Measurements from ENCODE around the gene RPS3. TPM values are rescaled to one million over a fixed set of nuclear protein-coding genes. Genes with fewer than 3 reads are reported as not detected.
"Not testable (repeated sequence)": the region's sequence is repeated elsewhere in the genome, so short reads cannot be mapped to it uniquely, and the experiment has no call there.

Gene RPS3
- polyA plus RNA-seq (ENCODE audit: insufficient read length in 3 of 3), result 1,000 to 10,000 TPM; 2,692 to 2,738 (median 2,717) TPM

GRCh38 chr11:75399344-75400145 lies at the start of gene RPS3:
Gene RPS3, plus strand, starts transcription at chr11:75399518. Its CDS starts 30 bp downstream, at chr11:75399548.
- peak; percentile 73 to 87 (median 84) for DNase-seq (ENCODE audit: low read depth in 3 of 3, low spot score in 2 of 3)

GRCh38 chr11:75349521-75350116 lies 49.7 kb upstream of the RPS3 start:
- no peak for DNase-seq (ENCODE audit: low read depth in 3 of 3, low spot score in 2 of 3)

GRCh38 chr11:75350122-75350742 lies 49.1 kb upstream of the RPS3 start:
- DNase-seq (ENCODE audit: low read depth in 3 of 3, low spot score in 2 of 3), result no peak

GRCh38 chr11:75350743-75351540 lies 48.4 kb upstream of the RPS3 start:
- no peak for DNase-seq (ENCODE audit: low read depth in 3 of 3, low spot score in 2 of 3)

- DNase-seq (ENCODE audit: low read depth in 3 of 3, low spot score in 2 of 3), result no peak
These were observed 47.9 kb upstream of the RPS3 start, which contains the start of gene ARRB1 for GRCh38 chr11:75351541-75351790. Gene ARRB1, minus strand, starts transcription at chr11:75351661. Its CDS starts 54 bp downstream, at chr11:75351607.

- DNase-seq (ENCODE audit: low read depth in 3 of 3, low spot score in 2 of 3), result no peak
These were observed 47.3 kb upstream of the RPS3 start for GRCh38 chr11:75351791-75352587.

- DNase-seq (ENCODE audit: low read depth in 3 of 3, low spot score in 2 of 3), result no peak
These were observed 46.6 kb upstream of the RPS3 start for GRCh38 chr11:75352588-75353206.

GRCh38 chr11:75355051-75355450 lies 44.3 kb upstream of the RPS3 start:
- no peak for DNase-seq (ENCODE audit: low read depth in 3 of 3, low spot score in 2 of 3)

- no peak for DNase-seq (ENCODE audit: low read depth in 3 of 3, low spot score in 2 of 3)
These were observed 42.7 kb upstream of the RPS3 start for GRCh38 chr11:75356613-75357012.

GRCh38 chr11:75362285-75362684 lies 37.0 kb upstream of the RPS3 start:
- DNase-seq (ENCODE audit: low read depth in 3 of 3, low spot score in 2 of 3), result not testable (repeated sequence)

GRCh38 chr11:75365711-75366181 lies 33.6 kb upstream of the RPS3 start:
- DNase-seq (ENCODE audit: low read depth in 3 of 3, low spot score in 2 of 3), result no peak

GRCh38 chr11:75366826-75367225 lies 32.5 kb upstream of the RPS3 start:
- not testable (repeated sequence) for DNase-seq (ENCODE audit: low read depth in 3 of 3, low spot score in 2 of 3)

- no peak for DNase-seq (ENCODE audit: low read depth in 3 of 3, low spot score in 2 of 3)
These were observed 29.6 kb upstream of the RPS3 start for GRCh38 chr11:75369560-75370255.

GRCh38 chr11:75371949-75372876 lies 27.1 kb upstream of the RPS3 start:
- no peak for DNase-seq (ENCODE audit: low read depth in 3 of 3, low spot score in 2 of 3)

- DNase-seq (ENCODE audit: low read depth in 3 of 3, low spot score in 2 of 3), result no peak
These were observed 26.1 kb upstream of the RPS3 start for GRCh38 chr11:75373201-75373600.

GRCh38 chr11:75374646-75375045 lies 24.7 kb upstream of the RPS3 start:
- DNase-seq (ENCODE audit: low read depth in 3 of 3, low spot score in 2 of 3), result no peak

GRCh38 chr11:75375626-75376025 lies 23.7 kb upstream of the RPS3 start:
- DNase-seq (ENCODE audit: low read depth in 3 of 3, low spot score in 2 of 3), result no peak

- DNase-seq (ENCODE audit: low read depth in 3 of 3, low spot score in 2 of 3), result no peak
These were observed 23.1 kb upstream of the RPS3 start for GRCh38 chr11:75376175-75376574.
